ENCODE results near the gene EBF3. TPM values are rescaled to one million over a fixed set of nuclear protein-coding genes. Genes with fewer than 3 reads are reported as not detected.

EBF3 gene
- total RNA-seq, 2 donors from 2014 or later: 0.12 to 0.80 TPM

GRCh38 chr10:129956876-129957673, 7.0 kb downstream of the EBF3 start:
- no peak overlapping the region for H3K9ac ChIP-seq (ENCODE audit: low read depth in 2 of 2, low read length in 2 of 2)
- TF ChIP-seq CTCF (IDR thresholded peaks at IDR 0.05): no peak
- H3K27me3 ChIP-seq: peaks cover 67% of the 10 kb centered on the region
- intact Hi-C loops (cut with DNase I): no loop called here
- no peaks in the 10 kb centered on the region for H3K4me1 ChIP-seq
- H3K27ac ChIP-seq: no peak overlapping the region
- DNase-seq: no peak
- H3K4me3 ChIP-seq: no peak overlapping the region
- no peaks in the 10 kb centered on the region for H3K9me3 ChIP-seq
- no peaks in the 10 kb centered on the region for H3K36me3 ChIP-seq

- H3K9me3 ChIP-seq: no peaks in the 10 kb centered on the region
- no peak for DNase-seq
- intact Hi-C loops (cut with DNase I): no loop called here
- H3K9ac ChIP-seq (ENCODE audit: low read depth in 2 of 2, low read length in 2 of 2): no peak overlapping the region
- H3K36me3 ChIP-seq: no peaks in the 10 kb centered on the region
- no peak overlapping the region for H3K27ac ChIP-seq
- H3K4me3 ChIP-seq: no peak overlapping the region
- peaks cover 59% of the 10 kb centered on the region for H3K27me3 ChIP-seq
- no peaks in the 10 kb centered on the region for H3K4me1 ChIP-seq
- no peak for TF ChIP-seq CTCF (IDR thresholded peaks at IDR 0.05)
These were observed 7.8 kb downstream of the EBF3 start for GRCh38 chr10:129956286-129956670.

- Histone ChIP-seq H3K27ac (no peak overlapping the region), H3K9me3 (no peaks in the 10 kb centered on the region), H3K27me3 (peaks cover 54% of the 10 kb centered on the region), H3K9ac (ENCODE audit: low read depth in 2 of 2, low read length in 2 of 2) (no peak overlapping the region), H3K4me1 (no peaks in the 10 kb centered on the region), H3K4me3 (no peak overlapping the region), H3K36me3 (no peaks in the 10 kb centered on the region)
- no peak for DNase-seq
- TF ChIP-seq CTCF (IDR thresholded peaks at IDR 0.05): no peak
- intact Hi-C loops (cut with DNase I): no loop called here
These were observed 8.3 kb downstream of the EBF3 start for GRCh38 chr10:129955601-129956285.

GRCh38 chr10:129954492-129955315, 9.4 kb downstream of the EBF3 start:
- intact Hi-C loops (cut with DNase I): no loop called here
- H3K9ac ChIP-seq (ENCODE audit: low read depth in 2 of 2, low read length in 2 of 2): no peak overlapping the region
- H3K4me1 ChIP-seq: no peaks in the 10 kb centered on the region
- peaks cover 44% of the 10 kb centered on the region for H3K27me3 ChIP-seq
- no peaks in the 10 kb centered on the region for H3K9me3 ChIP-seq
- H3K27ac ChIP-seq: no peak overlapping the region
- TF ChIP-seq CTCF (IDR thresholded peaks at IDR 0.05): no peak
- H3K36me3 ChIP-seq: no peaks in the 10 kb centered on the region
- DNase-seq: no peak
- no peak overlapping the region for H3K4me3 ChIP-seq

Measured in colonic mucosa (tissue), 4 donors.